Activated CD4-positive, alpha-beta T cell treated with anti-CD3 and anti-CD28 coated beads, Interleukin-2, amount 50 U/mL, for 16 hours (primary cell): Measurements from ENCODE around the gene SFTPD.
"Not testable (repeated sequence)": the region's sequence is repeated elsewhere in the genome, so short reads cannot be mapped to it uniquely, and the experiment has no call there.

Source experiments
- DNase-seq: peaks from one replicate; pipeline ENCODE4 v3.0.0-alpha.2; 2020

The SFTPD gene

DNA sequence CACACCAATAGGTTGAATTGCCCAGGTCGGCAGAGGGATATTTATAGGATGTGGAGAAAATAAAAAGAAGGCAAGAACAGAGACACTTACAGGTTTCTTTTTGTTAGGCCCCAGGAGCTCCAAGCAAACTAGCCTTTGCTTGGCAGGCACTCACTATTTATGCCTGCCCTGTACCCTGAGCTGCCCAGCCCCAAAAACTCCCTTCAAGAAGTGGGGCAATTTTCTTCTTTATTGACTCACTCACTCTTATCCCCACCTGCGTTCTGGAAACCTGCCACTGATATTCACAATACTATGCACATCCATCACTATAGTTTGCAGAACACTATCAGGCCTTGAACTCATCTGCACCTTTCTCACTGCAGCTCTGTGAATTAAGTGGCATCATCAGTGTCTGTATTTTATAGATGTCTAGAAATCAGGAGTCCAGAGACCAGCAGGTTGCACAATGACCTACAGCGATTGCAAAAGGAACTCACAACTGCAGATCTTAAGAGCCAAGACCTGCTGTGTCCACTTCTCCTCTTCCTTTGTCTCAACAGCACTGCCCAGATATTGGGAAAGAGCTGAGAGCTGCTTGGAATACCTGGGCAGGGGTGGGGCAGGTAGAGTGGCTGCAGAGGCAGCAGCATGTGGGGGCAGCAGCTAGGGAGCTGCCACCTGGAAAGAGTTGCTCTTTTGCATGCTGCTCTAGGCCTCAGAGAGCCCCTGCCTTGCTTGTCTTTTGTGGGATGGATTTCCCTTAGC lies at the start of gene SFTPD:
Gene SFTPD (minus strand): TSS at position 130 of the 747 bp plus-strand sequence. CDS start 2,446 bp downstream, outside the sequence.
- DNase-seq: no peak

DNA sequence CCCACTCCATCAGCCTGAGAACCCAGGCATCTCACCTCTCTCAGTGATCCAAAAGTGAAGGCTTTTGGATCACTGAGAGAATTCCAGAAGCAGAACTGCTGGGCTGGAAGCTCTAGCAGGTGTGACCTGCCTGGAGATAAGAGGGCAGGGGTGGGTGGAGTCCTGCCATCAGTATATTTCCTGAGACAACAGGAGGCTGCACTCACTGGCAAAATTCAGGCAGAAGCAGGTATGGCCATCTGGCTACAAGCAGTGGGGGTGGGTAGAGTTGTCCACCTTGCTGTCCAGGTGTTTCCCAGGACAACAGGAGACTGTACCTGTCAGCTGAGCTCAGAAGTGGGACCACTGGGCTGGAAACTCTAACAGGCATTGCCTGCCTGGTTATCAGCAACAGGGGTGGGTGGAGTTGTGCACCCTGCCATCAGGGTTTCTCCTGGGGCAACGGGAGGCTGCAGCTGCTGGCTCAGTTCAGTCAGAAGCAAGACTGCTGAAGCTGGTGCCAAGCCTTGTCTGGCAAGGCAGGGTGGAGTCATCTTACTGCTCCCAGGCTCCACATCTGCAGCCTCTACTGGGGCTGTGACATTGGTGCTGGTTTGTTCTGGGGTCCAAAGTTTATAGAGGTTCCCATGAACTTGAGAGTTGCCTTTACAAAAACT lies 47.2 kb upstream of the SFTPD start:
- no peak for DNase-seq

DNA sequence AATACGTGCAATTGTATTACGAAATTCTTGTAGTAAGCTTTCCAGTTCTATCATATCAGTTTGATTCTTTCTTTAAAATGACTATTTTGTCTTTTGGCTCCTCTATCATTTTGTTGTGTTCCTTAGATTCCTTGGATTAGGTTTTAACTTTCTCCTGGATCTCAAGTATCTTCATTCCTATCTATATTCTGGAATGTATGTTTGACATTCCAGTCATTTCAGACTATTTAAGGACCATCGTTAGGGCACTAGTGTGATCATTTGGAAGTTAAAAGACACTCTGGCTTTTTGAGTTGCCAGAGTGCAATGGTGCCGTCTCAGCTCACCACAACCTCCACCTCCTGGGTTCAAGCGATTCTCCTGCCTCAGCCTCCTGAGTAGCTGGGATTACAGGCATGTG lies 45.7 kb upstream of the SFTPD start:
- no peak for DNase-seq

DNA sequence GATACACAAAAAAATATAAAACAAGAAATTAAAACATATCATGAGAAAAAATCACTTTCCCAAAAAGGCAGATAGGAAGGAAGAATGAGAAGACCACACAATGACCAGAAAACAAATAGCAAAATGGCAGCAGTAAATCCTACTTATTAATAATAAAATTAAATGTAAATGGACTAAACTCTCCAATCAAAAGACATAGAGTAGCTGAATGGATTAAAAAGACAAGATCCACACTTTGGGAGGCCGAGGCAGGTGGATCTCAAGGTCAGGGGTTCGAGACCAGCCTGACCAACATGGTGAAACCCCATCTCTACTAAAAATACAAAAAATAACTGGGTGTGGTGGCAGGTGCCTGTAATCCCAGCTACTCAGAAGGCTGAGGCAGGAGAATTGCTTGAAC lies 39.3 kb upstream of the SFTPD start:
- DNase-seq: not testable (repeated sequence)

DNA sequence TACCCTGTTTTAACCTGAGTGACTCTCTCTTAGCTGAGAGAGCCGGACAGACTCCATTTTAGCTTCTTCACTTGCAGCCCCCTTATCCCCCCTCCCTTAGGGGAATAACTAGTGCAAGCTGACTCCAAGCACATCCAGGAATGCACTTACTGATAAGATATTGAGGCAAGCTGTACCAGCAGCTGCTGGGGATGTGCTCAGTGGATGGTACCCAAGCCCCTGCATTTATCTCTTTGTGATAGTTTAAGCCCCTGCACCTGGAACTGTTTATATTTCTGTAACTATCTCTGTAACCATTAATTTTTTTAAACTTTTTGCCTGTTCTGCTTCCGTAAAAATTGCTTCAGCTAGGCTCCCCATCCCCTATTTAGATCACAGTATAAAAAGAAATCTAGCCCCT lies 37.8 kb upstream of the SFTPD start:
- DNase-seq: not testable (repeated sequence)

DNA sequence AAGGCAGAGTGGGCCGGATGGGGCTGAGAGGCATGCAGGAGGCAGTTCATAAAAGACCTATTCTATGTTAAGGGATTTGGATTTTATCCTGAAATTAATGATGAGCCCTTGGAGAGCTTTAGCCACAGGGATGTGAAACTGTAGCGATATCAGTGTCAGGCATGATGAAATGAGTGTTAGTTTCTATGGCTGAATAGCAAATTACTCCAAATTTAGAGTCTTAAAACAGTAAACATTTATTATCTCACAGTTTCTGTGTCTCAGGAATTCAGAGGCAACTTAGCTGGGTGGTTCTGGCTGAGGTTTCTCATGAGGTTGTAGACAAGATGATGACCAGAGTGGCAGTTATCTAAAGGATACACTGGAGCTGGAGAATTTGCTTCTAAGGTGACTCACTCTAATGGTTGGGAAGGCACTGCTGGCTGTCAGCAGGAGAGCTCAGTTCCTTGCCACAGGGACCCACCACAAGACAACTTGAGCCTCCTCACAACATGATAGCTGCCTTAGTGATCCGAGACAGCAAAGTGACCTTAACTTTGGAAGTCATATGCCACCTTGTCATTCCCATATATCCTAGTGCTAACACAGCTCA lies 36.7 kb upstream of the SFTPD start:
- DNase-seq: peak; percentile 7

DNA sequence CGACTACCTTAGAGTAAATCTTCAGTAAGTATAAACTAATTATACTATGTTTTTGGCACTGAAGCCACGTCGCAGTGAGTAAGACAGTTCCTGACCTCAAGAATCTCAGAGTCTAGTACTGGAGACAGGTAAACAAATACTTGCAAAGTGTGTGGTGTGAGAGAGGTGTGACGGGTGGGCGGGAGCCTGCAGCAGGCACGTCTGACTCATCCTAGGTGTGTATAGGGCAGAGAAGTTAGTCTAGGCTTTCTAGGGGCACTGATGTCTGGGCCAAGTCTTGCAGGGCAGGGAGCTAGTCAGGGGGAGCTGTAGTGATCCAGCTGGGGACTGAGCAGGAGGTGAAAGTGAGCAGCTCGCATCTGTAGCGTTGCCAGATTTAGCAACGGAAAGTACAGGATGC lies 35.9 kb upstream of the SFTPD start:
- DNase-seq: peak; percentile 72

DNA sequence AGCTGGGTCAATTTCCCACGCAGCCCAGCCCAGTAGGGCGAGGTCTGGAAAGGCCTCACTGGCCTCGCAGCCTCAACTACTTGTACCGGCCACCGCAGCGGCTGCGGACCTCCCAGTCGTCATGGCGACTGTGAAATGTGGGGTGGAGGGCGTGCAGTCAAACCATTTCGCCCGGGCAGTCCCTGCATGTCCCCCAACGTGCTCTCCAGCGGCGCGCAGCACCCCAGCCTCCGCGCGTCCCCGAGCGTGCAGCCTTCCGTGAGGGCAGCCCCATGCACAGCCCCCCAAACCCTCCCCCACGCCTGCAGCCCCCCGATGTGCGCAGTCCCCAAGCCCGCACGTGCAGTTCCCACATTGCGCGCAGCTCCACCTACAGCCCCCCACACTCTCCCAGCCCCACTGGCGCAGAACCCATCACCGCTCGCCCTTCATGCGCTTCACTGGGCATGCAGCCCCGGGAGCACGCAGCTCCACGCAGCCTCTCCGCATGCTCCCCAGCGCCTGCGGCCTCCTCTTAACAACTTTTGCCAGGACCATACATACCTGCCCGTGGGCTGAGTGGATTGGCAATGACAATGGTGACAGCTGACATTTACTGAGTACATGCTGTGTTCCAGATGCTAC lies 34.5 kb upstream of the SFTPD start:
- DNase-seq: no peak

DNA sequence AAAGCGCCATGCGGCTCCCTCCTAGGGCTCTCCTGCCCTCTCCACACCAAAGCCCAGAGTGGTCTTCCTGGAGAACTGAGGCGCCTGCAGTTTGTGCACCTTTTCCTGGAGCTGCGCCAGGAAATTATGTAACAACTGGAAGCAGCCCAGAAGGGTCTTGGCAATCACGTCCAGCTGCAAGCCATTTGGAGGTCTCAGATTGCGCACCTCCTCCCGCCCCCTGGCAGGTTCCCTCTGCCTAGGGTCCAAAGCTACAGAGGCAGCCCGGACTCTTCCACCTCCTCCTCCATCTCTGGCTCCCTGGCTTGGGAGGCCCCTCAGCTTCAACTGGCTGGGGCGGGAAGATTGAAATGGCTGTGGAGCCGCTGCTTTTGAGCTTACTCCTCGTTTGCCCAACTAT lies 34.0 kb upstream of the SFTPD start:
- DNase-seq: no peak

DNA sequence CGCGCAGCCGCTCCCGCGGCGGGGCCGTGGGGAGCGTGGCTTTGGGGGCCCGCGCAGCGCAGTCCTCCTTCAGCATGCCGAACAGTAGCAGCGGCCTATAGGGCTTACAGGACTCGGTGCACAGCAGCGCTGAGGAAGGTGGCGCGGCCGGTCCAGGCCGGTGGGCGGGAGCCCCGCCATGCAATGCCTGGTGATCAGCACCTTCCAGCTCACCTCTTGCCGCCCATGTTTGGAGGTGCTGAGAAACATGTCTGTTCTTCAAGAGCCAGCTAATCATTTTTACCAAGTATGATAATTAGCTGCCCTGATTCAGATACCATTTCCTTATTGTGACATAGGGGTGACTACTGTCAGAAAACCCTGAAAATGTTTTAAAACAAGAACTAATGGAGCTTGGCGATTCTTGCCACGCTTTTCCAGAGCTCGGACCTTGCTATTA lies 33.5 kb upstream of the SFTPD start:
- peak; percentile 4 for DNase-seq

DNA sequence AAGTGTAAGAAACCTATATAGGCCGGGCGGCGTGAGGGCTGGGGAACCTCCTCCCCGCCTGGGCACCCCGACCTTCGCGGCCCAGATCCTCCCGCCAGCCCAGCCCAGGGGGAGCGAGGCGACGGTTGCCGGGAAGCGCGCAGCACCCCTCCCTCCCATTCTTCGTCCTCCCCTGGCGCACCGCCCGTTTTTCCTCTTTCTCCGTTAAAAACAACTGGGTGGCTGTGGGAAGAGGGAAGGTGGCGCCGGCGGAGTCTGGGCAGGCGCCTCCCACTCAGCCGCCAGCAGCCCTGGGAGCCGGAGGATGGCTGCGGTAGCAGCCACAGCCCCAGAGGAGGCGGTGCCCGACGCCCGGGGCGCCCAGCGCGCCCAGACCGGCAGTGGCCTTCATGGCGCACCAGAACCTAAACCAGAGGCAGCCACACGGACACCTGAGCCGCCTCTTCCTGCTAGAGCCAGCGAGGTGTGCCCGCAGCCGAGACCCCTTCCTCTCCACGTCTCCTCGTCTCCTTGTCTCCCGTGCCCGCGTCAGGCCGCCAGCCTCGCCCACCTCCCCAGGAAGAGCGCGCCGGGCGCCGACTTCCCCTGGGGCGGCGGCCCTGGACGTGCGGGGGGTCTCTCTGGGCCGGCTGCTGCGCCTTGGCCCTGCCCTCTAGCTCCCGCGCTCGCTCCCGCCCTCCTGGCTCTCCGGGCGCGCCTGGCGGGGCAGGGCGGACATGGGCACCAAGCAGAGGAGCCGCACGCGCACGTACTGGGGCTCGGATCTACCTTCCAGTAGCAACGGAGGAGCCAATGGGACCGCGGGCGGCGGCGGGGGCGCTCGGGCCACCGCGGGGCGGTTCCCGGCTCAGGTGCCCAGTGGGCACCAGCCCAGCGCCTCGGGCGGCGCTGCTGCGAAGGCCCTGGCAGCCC lies 32.8 kb upstream of the SFTPD start:
- peak; percentile 40 for DNase-seq

DNA sequence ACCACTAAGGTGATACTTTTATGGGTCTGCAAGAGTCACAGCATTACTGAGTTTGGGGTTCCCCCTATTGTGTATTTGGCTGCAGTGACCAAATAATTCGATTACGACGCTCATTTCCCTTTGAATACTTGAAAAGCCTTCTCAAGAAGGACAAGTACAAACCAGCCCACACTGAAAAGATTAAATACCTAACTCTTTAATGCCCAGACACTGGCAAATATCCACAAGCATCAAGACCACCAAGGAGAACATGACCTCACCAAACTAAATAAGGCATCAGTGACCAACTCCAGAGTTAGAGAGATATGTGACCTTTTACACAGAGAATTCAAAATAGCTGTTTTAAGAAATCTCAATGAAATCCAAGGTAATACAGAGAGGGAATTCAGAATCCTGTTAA lies 31.8 kb upstream of the SFTPD start:
- no peak for DNase-seq

DNA sequence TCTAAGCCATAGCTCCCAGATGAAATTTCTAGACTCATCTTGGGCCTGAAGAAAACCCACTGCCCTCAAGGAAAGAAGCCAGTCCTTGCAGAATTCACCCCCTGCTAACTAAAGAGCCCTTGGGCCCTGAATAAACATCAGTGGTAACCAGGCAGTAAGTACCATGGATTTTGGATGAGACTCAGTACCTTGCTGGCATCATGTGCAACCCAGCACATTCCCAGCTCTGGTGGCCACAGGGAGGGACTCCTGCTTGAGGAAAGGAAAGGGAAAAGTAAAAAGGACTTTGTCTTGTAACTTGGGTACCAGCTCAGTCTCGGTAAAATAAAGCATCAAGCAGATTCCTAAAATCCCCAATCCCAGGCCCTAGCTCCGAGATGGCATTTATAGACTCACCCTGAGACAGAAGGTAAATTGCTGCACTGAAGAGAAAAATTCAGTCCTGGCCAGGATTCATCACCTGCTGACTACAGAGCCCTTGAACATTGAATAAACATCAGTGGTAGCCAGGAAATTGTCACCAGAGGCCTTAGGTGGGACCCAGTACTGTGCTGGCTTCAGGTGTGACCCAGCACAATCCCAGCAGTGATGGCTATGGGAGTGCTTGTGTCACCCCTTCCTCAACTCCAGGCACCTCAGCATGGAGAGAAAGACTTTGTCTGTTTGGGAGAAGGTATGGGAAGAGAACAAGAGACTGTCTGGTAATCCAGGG lies 31.2 kb upstream of the SFTPD start:
- DNase-seq: no peak

DNA sequence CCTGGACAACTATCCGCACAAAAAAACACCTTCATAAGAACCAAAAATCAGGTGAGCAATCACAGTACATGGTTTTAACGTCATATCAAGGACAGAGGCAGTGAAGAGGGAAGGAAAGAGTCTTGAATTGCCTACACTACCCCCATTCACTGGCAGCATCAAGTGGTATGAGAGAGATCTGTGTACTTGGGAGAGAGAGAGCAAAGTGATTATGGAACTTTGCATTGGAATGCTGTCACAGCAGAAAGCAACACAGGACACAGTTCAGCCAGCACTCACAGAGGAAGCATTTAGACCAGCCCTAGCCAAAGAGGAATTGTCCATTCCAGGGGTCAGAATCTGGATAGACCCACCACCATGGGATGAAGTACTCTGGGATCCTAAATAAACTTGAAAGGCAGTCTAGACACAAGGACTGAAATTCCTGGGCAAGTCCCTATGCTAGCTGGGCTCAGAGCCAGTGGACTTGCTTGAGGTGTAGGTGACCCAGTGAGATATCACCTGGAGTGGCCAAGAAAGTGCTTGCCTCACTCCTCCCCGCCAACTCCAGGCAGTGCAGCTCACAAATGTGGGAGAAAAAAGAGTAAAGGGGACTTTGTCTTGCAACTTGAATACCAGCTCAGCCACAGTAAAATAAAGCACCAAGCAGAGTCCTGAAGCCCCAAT lies 30.5 kb upstream of the SFTPD start:
- DNase-seq: no peak

DNA sequence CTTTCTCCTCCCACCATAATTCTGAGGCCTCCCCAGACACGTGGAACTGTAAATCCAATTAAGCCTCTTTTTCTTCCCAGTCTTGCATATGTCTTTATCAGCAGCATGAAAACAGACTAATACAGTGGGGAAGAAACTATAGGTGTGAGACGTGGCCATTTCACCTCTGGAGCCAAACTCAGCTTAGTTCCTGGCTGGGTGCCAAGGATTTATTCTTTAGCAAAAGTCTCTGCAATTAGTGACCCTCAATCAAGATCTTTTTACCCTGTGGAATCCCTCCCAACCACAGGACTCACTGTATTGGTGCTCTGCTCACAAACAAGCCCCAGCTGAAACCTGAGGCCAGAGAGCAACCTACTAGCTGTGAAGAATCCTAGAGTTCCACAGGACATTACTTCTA lies 28.1 kb upstream of the SFTPD start:
- DNase-seq: no peak

DNA sequence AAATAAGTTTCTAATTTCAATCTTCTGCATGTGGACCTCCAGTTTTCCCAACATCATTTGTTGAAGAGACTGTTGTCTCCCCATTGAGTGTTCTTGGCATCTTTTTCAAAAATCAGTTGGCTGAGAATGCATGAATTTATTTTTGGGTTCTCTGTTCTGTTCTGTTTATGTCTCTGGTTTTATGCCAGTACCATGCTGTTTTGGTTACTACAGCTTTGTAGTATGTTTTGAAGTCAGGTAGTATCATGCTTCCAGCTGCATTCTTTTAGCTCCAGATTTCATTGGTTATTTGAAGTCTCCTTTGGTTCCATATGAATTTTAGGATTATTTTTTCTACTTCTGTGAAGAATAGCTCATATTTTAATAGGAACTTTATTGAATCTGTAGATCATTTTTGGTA lies 21.2 kb upstream of the SFTPD start:
- DNase-seq: no peak

DNA sequence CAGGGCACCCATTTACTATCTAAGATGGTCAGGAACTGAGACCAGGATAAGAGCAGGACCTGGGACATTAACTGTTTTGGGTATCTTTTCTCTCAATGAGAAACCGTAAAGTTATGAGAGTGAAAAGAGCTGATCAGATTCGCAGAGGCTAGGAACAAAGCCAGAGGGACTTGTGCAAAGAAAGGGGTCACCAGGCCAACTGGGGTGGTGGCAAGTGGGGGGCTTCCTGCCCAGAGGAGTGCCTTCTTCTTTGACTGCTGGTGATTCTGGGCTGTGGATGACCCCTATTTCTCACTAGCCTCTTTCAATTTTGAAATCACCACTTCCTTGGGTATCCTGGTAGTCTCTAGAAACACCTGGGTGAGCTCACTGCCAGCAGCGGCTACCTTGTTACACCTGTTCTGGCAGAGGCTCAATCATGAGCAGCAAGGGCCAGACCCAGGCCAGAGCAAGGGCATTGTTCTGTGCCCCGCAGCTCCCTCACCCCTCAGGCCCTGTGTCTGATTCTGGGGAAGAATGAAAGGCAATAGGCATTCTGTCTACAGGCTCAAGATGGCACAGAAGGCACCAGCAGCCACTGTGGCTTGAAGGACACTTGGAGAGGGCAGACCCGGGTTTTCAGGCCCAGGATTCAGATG lies 999 bp downstream of the SFTPD start:
- no peak for DNase-seq

DNA sequence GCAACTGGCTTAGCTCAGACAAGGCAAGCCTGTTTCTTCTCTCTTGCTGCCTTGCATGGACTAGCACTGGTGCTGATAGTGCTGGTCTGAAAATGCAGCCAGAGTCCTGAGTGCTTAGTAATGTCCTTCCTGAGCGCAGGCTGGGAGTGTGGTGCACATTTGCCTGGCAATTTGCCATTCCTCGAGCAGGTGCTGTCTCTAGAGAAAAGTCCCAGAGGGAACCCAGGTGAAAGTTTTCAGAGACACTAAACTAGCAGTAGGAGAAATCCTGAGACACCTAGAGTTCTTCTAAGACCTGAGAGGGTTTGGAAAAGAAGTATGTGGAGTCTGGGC lies 1.9 kb downstream of the SFTPD start:
- DNase-seq: no peak

DNA sequence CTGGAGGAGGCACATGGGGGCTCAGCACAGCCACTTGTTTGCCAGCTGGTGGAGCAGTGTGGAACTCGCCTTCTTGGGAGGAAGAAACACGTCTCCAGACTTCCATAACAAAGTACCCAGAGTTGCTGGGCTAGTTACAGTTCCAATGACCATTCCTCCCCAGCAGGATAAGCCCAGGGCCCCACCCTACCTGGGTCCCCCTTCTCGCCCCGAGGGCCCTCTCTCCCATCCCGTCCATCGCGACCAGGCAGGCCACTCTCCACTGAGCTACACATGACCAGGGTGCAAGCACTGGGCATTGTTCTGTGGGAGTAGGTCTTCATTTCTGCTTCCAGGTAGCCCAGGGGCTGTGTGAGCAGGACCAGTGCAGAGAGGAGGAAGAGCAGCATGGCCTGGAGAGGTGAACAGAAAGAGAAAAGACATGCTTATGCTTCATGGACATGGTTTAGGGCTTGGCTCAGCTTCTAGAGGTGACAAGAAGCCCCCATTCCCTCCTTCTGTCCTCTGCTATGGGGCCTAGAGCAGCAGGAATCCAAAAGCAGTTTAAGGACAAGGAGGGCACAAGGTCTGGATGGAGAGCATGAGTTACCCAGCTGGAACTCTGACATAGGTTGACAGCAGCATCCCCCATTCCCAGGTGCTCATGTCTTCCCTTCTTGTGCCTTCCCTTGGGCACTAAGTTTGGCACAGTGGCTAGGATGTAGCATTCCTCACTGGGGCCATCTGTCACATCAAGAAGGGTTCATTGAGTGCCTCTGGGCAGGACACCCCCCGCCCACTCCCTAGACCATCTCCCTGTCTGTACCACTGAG lies 2.4 kb downstream of the SFTPD start:
- DNase-seq: no peak
